NCI-H1048 (cell line): Measurements from ENCODE around the gene TUBB2A.
"Not testable (repeated sequence)": the region's sequence is repeated elsewhere in the genome, so short reads cannot be mapped to it uniquely, and the experiment has no call there.

Experiments
- DNase-seq: peaks from one replicate; lab custom pipeline; 2025; lab: John Stamatoyannopoulos, UW

Gene TUBB2A

GRCh38 chr6:3179945-3180344 lies 22.6 kb upstream of the TUBB2A start:
- DNase-seq = not testable (repeated sequence)

GRCh38 chr6:3178666-3179065 lies 21.3 kb upstream of the TUBB2A start:
- DNase-seq = not testable (repeated sequence)

- no peak for DNase-seq
Measured at GRCh38 chr6:3176562-3177355, 19.4 kb upstream of the TUBB2A start.

- no peak for DNase-seq
Measured at GRCh38 chr6:3175715-3176402, 18.5 kb upstream of the TUBB2A start.

GRCh38 chr6:3173636-3174089 lies 16.3 kb upstream of the TUBB2A start:
- DNase-seq = not testable (repeated sequence)

- DNase-seq = not testable (repeated sequence)
Measured at GRCh38 chr6:3172789-3173188, 15.4 kb upstream of the TUBB2A start.

- DNase-seq = not testable (repeated sequence)
Measured at GRCh38 chr6:3171313-3172175, 14.2 kb upstream of the TUBB2A start.

- not testable (repeated sequence) for DNase-seq
Measured at GRCh38 chr6:3170676-3171075, 13.3 kb upstream of the TUBB2A start.

- DNase-seq = not testable (repeated sequence)
Measured at GRCh38 chr6:3168046-3168445, 10.7 kb upstream of the TUBB2A start.

- not testable (repeated sequence) for DNase-seq
Measured at GRCh38 chr6:3166535-3167225, 9.3 kb upstream of the TUBB2A start.

- DNase-seq = no peak
Measured at GRCh38 chr6:3165631-3166534, 8.5 kb upstream of the TUBB2A start.

GRCh38 chr6:3164388-3164787 lies 7.0 kb upstream of the TUBB2A start:
- DNase-seq = no peak

GRCh38 chr6:3163248-3163594 lies 5.9 kb upstream of the TUBB2A start:
- no peak for DNase-seq

- no peak for DNase-seq
Measured at GRCh38 chr6:3162565-3163247, 5.4 kb upstream of the TUBB2A start.

- no peak for DNase-seq
Measured at GRCh38 chr6:3162067-3162497, 4.7 kb upstream of the TUBB2A start.

GRCh38 chr6:3159805-3160781 lies 2.7 kb upstream of the TUBB2A start:
- DNase-seq = no peak

GRCh38 chr6:3156184-3157130 lies 887 bp downstream of the TUBB2A start:
- DNase-seq = not testable (repeated sequence)

GRCh38 chr6:3155416-3155815 lies 1.9 kb downstream of the TUBB2A start:
- not testable (repeated sequence) for DNase-seq
